Stimulated activated naive CD8-positive, alpha-beta T cell treated with anti-CD3 and anti-CD28 coated beads, Interleukin-15, amount 100 ng/mL, for 72 hours (primary cell): ENCODE measurements around the gene LSAMP.

Experiments used
- ATAC-seq: fragments of 150-1000 bp; cut with Tn5 transposase; 2 replicates; pipeline ENCODE4 v1.10.0; 2021; ENCODE audit warnings: mild to moderate bottlenecking, moderate library complexity
- DNase-seq, 2 donors: peaks; one replicate each; pipeline ENCODE4 v3.0.0; 2021 to 2022
- H3K27ac Mint-ChIP-seq, 2 donors: one replicate each; pipeline ENCODE4 v1.8.0; 2022; ENCODE audit warnings: mild to moderate bottlenecking in 2 of 2, mixed read lengths in 2 of 2, moderate library complexity in 2 of 2
- H3K27me3 Mint-ChIP-seq: one replicate; pipeline ENCODE4 v1.8.0; 2022; ENCODE audit warnings: mixed read lengths
- H3K4me1 Mint-ChIP-seq: one replicate; pipeline ENCODE4 v1.8.0; 2022; ENCODE audit warnings: mild to moderate bottlenecking, mixed read lengths
- H3K4me3 Mint-ChIP-seq, 2 donors: one replicate each; pipeline ENCODE4 v1.8.0; 2022; ENCODE audit warnings: mild to moderate bottlenecking in 2 of 2, mixed read lengths in 2 of 2, moderate library complexity in 1 of 2
- H3K9me3 Mint-ChIP-seq, 2 donors: one replicate each; pipeline ENCODE4 v1.8.0; 2022; ENCODE audit warnings: mixed read lengths in 2 of 2

Gene LSAMP

DNA sequence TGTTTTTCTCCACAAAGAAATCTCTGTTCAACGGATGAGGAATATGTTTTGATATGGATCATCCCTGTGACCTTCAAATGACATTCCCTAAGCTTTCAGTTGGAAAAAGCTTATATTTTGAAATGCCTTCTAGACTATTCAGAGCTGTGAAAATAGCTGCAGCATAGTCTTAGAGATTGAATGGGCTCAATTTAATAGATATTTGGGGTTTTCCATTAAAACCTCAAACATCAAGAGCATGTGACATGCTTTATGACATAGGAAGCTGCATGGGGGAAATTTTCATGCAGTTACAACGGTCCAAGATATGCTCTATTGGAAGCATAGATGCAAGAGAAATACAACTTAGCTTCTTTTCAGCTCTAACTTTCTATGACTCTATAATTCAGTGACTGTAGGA is 102.8 kb downstream of the LSAMP start:
- H3K9me3 Mint-ChIP-seq = peaks cover 0 to 8% of the 10 kb centered on the region in 2 donors
- no peaks in the 10 kb centered on the region for H3K4me1 Mint-ChIP-seq
- DNase-seq (no peak), ATAC-seq (no peak)
- H3K4me3 Mint-ChIP-seq = no peak overlapping the region
- H3K27me3 Mint-ChIP-seq = no peaks in the 10 kb centered on the region
- H3K27ac Mint-ChIP-seq = no peak overlapping the region

DNA sequence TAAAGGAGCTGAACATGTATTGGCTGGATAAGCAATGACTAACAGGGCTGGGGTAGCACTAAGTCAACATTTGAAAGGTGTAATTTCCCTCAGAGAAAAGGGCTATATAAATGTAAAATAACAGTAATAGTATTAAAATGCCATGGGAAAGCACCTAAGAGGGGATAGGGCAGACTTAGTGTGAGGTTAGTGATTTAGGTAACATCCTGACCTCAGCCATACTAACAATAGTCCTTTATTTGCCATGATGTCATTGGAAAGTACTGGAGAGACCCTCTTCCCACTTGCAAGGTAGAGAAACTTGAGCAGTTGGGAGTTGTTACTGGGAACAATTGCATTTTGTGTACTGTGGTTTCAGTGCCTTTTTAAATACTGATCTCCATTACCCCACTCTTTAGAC is 103.4 kb downstream of the LSAMP start:
- Mint-ChIP-seq H3K27ac (no peak overlapping the region), H3K4me1 (no peaks in the 10 kb centered on the region), H3K4me3 (no peak overlapping the region), H3K9me3 (peaks cover 0 to 8% of the 10 kb centered on the region in 2 donors), H3K27me3 (no peaks in the 10 kb centered on the region)
- ATAC-seq (no peak), DNase-seq (no peak)

DNA sequence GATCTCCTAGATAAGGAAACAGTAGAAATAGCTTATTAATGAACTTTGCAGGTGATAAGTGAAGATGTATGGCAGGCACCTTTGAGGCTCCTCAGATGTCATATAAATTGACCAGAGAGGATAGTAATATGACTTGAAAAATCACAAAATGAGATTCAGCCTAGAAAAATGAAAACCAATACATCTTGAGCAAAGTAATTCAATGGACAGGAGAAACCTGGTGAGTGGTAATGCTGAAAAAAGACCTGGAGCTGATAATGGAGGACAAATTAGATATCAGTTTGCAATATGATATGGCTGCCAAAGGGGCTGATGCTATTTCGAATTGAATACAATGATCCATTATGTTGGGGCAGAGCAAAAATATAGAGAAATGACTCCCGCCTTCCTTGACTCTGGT is 103.9 kb downstream of the LSAMP start:
- Mint-ChIP-seq H3K27ac (no peak overlapping the region), H3K4me1 (no peaks in the 10 kb centered on the region), H3K9me3 (peaks cover 0 to 8% of the 10 kb centered on the region in 2 donors), H3K4me3 (no peak overlapping the region), H3K27me3 (no peaks in the 10 kb centered on the region)
- ATAC-seq (no peak), DNase-seq (no peak)

DNA sequence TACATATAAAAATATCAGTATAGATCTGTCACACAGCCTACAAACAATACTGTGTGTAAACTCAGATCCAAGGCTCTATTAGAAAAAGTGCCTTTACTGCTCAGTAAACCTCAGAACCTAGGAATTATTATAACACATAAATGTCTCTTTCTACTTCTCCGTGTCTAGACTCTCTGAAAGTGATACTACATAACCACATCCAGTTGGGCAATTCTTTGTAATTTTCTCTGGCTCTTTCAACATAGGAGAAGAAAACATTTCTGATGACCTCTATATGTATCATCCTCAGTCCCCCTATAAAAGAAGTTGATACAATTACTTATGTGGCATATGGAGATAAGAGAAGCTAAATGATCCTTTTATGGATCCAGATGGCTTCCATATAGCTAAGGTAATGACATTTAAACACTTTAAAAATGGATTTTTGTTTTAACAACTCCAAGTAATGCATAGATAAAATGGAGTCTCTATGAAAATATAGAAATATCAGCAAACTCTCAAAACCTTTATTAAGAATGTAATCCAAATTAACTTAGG is 104.5 kb downstream of the LSAMP start:
- H3K4me3 Mint-ChIP-seq = no peak overlapping the region
- no peak overlapping the region for H3K27ac Mint-ChIP-seq
- ATAC-seq (no peak), DNase-seq (no peak)
- no peaks in the 10 kb centered on the region for H3K27me3 Mint-ChIP-seq
- H3K9me3 Mint-ChIP-seq = peaks cover 0 to 8% of the 10 kb centered on the region in 2 donors
- H3K4me1 Mint-ChIP-seq = no peaks in the 10 kb centered on the region

DNA sequence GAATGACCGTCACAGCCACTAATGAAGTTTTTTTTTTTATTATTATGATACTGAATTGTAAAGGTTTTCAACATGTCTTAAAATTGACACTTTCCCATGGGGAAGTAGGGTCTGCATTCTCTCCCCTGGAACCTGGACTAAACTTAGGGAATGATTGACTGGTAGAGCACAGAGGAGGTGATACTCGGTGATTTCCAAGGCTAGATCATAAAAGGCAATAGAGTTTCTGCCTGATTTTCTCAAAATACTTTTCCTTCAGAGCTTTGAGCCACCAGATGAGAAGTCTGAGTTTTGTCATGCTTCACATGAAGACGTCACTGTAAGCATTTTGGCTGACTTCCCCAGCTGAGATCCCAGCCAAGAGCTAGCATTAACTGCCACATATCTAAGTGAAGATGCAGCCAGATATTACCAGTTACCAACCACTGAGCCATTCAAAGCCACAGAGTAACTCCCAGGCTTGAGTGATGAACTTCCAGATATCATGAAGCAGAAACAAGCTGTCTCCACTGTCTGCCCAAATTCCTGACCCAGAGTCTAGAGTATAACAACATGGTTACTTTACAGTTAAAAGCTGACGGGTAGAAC is 105.8 kb downstream of the LSAMP start:
- ATAC-seq (no peak), DNase-seq (no peak)
- Mint-ChIP-seq H3K4me1 (no peaks in the 10 kb centered on the region), H3K9me3 (peaks cover 2 to 6% of the 10 kb centered on the region in 2 donors), H3K27ac (no peak overlapping the region), H3K4me3 (no peak overlapping the region), H3K27me3 (no peaks in the 10 kb centered on the region)

DNA sequence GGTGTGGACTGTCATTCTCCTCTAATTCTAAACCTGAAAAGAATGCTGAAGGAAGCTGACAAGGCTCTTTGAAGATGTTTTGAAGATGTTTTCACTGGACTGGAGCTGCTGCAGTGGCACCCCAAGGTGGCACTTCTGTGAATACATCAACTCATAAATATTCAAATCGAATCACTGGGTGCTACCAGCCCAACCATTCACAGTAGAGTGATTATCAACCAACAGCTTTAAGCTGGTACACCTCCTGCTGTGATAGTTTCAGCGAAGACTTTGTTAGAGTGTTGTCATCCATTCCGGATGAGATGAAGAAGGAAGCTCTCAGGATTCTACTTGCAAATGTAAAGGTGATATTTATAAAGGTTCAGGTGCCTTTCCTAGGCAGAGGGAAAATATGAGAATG is 106.6 kb downstream of the LSAMP start:
- Mint-ChIP-seq H3K27me3 (no peaks in the 10 kb centered on the region), H3K4me1 (no peaks in the 10 kb centered on the region), H3K9me3 (peaks cover 5 to 6% of the 10 kb centered on the region in 2 donors), H3K27ac (no peak overlapping the region), H3K4me3 (no peak overlapping the region)
- DNase-seq = no peak
- ATAC-seq = no peak

DNA sequence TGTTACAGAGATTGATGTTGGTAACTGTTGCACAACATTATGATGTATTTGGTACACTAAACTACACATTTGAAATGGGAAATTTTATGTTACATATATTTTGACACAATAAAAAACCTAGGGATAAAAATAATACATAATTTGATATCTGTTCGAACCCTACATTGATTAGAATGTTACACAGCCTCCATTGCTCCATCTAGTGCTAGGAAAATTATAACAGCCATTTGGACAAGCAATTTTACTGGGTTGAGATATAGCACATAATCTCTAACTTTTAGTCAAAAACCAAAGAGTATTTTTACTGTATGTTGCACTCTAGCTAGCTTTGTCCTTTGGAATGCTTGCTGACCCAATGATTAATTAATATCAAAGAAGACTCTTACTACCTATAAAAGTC is 108.1 kb downstream of the LSAMP start:
- no peak overlapping the region for H3K27ac Mint-ChIP-seq
- H3K27me3 Mint-ChIP-seq = no peaks in the 10 kb centered on the region
- peaks cover 0 to 6% of the 10 kb centered on the region in 2 donors for H3K9me3 Mint-ChIP-seq
- no peak for DNase-seq
- no peaks in the 10 kb centered on the region for H3K4me1 Mint-ChIP-seq
- no peak for ATAC-seq
- no peak overlapping the region for H3K4me3 Mint-ChIP-seq

DNA sequence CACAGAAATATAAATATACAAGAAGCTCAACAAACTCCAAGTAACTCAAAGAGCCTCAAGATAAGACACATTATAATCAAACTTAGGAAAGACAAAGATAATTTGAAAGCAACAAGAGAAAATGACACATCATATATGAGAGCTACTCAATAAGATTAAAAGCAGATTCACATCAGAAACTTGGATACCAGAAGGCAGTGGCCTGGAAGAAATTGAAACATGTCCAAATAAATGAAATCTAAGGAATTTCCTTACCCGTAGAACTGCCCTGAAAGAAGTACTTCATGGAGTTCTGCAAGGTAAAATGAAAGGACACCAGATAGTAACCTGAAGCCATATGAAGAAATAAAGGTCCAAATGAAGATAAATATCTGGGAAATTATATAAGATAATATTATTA is 113.9 kb downstream of the LSAMP start:
- DNase-seq (no peak), ATAC-seq (no peak)
- Mint-ChIP-seq H3K4me3 (no peak overlapping the region), H3K27ac (no peak overlapping the region), H3K9me3 (peaks cover 0 to 13% of the 10 kb centered on the region in 2 donors), H3K27me3 (no peaks in the 10 kb centered on the region), H3K4me1 (no peaks in the 10 kb centered on the region)

DNA sequence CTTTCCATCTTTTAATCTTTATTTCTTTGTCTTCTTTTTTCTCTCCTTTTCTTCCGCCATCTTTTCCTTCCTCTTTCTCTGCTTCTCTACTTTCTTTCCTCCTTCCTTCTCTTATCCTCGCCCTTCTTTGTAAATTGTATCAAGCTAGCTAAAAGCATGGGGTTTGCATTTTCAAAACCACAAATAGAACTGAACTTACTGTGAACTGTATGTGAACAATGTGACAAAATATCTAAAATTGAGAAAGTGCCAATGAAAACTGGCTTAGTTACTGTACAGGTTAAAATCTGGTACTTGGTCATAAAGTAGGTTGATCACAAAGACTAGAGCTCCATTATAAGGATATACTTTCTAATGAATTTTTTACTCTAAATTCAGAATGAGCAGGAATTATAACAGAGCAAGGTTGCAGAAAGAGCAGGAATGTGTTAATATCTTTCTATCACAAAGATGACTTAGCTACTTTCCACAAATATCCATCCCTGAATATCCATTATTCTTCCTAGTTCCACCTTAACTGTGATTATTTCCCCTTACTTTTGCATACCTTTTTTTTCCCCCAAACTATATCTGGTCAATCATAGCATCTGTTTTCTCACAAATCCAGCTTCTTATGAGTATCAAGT is 122.4 kb downstream of the LSAMP start:
- Mint-ChIP-seq H3K4me1 (no peaks in the 10 kb centered on the region), H3K4me3 (no peak overlapping the region)

DNA sequence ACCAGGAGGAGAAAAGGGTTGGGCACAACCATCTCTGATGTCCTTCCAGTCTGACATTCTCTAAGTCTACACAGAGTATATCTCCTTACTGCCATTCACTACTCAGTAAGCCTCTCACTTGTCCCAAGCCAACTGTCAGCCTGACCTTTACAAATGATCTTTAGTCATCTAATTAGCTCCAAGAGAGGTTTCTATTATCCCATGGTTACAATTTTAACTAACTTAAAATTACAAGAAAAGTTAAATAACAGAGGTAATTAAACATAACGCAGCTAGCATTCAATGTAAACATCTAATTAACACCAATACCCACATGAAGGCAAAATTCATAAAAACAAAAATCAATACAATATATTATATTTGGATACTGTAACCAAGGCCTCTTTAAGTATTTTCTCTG is 126.9 kb downstream of the LSAMP start:
- no peak overlapping the region for H3K27ac Mint-ChIP-seq
- peaks cover 6 to 22% of the 10 kb centered on the region in 2 donors for H3K9me3 Mint-ChIP-seq
- H3K4me1 Mint-ChIP-seq = no peaks in the 10 kb centered on the region
- no peak for DNase-seq
- H3K27me3 Mint-ChIP-seq = no peaks in the 10 kb centered on the region
- H3K4me3 Mint-ChIP-seq = no peak overlapping the region
- ATAC-seq = no peak

More for the DNA sequence above, 122.4 kb downstream of the LSAMP start:
- Mint-ChIP-seq H3K27ac (no peak overlapping the region), H3K27me3 (no peaks in the 10 kb centered on the region), H3K9me3 (peaks cover 4 to 7% of the 10 kb centered on the region in 2 donors)
- ATAC-seq (no peak), DNase-seq (no peak)

DNA sequence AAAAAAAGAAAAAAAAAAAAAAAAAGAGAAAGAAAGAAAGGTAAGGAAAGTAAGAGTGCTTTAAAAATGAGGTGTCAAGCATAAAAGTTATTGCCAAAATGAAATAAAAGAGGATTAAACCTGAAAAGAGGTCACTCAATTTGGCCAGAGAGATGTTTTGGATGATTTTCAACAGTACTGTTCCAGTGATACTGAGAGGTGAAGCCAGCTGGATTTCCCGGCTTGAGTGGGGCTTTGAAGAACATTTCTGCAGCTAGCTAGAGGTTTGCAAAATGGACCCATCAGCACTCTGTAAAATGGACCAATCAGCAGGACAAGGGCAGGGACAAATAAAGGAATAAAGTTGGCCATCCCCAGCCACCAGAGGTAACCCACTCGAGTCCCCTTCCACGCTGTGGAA is 128.5 kb downstream of the LSAMP start:
- Mint-ChIP-seq H3K9me3 (peaks cover 6 to 15% of the 10 kb centered on the region in 2 donors), H3K27me3 (no peaks in the 10 kb centered on the region), H3K27ac (no peak overlapping the region)

DNA sequence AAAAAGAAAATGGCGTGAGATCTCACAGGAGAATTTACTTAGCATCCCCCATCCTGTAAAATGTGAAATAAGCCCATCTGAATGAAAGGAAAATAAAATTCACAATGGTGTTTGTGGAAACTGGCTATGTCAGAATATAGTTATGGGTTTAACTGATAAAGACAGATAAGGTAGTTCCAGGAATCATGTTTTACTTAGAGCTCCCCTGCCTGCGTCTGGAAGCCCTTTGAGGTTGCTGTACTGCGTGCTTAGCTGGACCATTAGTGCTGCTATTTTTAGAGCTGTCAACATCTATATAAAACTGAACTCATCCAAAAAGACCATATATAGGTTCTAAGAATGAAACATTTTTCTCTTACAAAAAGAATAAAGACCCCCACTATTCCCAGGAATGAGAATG is 130.8 kb downstream of the LSAMP start:
- no peaks in the 10 kb centered on the region for H3K27me3 Mint-ChIP-seq
- no peak overlapping the region for H3K27ac Mint-ChIP-seq
- no peak overlapping the region for H3K4me3 Mint-ChIP-seq
- ATAC-seq (no peak), DNase-seq (no peak)
- no peaks in the 10 kb centered on the region for H3K4me1 Mint-ChIP-seq
- peaks cover 6 to 15% of the 10 kb centered on the region in 2 donors for H3K9me3 Mint-ChIP-seq

More for the DNA sequence above, 128.5 kb downstream of the LSAMP start:
- no peak for DNase-seq
- Mint-ChIP-seq H3K4me1 (no peaks in the 10 kb centered on the region), H3K4me3 (no peak overlapping the region)
- no peak for ATAC-seq

DNA sequence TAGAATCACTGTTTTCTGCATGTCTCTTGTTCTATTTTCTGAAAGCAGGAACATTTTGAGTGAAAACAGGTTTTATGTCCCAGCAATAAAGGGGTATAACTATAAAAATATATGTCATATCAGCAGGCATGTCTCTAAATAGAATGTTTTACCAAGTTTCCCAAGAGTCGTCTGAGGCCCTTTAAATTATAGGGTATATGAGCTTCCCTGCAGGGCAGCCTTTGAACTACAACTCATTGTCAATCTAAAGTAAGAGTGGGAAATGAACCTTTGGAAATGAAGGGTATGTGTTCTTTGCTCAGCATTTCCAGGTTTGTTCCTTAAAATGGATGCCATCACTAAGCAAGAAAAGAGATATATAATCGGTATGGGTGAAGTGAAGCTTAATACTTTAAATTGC is 138.6 kb downstream of the LSAMP start:
- no peak for ATAC-seq
- Mint-ChIP-seq H3K27ac (no peak overlapping the region), H3K27me3 (no peaks in the 10 kb centered on the region), H3K4me1 (no peaks in the 10 kb centered on the region), H3K9me3 (peaks cover 0 to 7% of the 10 kb centered on the region in 2 donors), H3K4me3 (no peak overlapping the region)
- DNase-seq = no peak

DNA sequence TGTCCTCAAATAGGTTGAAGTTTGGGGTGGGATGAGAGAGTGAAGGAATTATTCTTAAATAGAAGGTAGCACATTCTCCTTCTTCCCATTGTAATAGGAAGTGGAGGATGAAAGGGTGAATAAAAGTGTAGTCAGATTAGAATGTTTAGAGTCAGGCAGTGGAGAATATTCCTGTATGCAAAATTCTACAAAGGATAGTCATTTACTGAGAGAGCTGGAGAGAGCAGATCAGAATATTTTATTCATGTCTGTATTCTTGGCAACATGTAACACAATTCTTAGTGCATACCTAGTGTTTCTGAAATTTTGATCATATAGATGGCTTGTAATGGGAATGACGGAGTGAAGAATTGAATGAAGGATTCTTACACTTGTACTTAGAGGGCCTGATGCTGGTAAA is 139.1 kb downstream of the LSAMP start:
- H3K4me1 Mint-ChIP-seq = no peaks in the 10 kb centered on the region
- H3K27me3 Mint-ChIP-seq = no peaks in the 10 kb centered on the region
- H3K4me3 Mint-ChIP-seq = no peak overlapping the region
- no peak overlapping the region for H3K27ac Mint-ChIP-seq
- DNase-seq = no peak
- peaks cover 0 to 7% of the 10 kb centered on the region in 2 donors for H3K9me3 Mint-ChIP-seq
- ATAC-seq = no peak

DNA sequence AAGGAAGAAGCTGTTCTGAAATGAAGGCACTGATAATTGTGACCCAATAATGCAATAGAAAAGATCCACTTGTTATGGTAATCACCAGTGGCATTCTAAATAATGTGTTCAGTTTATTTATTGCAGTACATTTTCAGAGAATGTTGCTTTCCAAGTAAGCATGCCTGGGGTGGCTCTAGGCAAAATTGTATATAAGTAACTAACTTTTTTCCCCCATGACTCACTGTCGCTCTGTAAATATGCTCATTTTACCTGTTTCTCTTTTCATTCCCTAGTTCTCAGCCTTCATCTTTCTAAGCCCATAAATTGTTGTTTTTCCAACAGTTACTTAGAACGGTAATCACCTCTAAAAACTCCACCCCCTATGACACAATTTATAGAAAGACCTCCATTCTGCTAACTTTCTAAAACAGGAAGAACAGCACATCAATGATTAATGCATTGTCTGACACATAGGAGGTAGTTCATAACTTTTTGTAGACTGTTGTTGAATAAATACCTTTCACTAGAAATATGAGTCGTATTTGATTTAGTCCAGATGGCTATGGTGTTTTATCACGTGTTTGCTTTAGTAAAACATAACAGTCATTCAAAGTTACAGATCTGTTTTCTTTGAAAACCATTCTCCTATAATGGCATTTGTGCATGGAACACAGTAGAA is 143.1 kb downstream of the LSAMP start:
- ATAC-seq = no peak
- Mint-ChIP-seq H3K4me1 (no peaks in the 10 kb centered on the region), H3K27ac (no peak overlapping the region), H3K4me3 (no peak overlapping the region), H3K9me3 (peaks cover 0 to 7% of the 10 kb centered on the region in 2 donors), H3K27me3 (no peaks in the 10 kb centered on the region)
- DNase-seq = no peak

DNA sequence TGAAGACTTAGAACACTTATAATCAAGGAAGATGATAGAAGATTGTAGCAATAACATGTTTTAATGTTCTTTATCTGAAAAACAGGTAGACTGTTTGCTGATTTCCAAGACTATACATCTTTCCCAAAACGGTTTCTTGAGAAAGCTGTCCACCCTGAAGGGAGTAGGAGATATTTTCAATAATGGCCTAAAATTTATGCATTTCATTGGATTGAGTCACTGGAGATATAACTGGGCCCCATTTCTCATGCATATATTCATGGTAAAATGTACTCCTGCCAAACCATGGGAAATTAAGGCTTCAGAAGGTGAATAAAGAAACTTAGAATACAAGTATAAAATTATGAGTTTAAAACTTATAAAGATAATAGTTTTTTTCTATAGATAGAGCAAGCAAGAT is 143.9 kb downstream of the LSAMP start:
- Mint-ChIP-seq H3K27ac (no peak overlapping the region), H3K27me3 (no peaks in the 10 kb centered on the region), H3K4me1 (no peaks in the 10 kb centered on the region), H3K9me3 (peaks cover 0 to 7% of the 10 kb centered on the region in 2 donors), H3K4me3 (no peak overlapping the region)
- ATAC-seq = no peak
- no peak for DNase-seq
